ENCODE results near the gene VWA3B. TPM values are rescaled to one million over a fixed set of nuclear protein-coding genes. Genes with fewer than 3 reads are reported as not detected.
"Not testable (repeated sequence)": the region's sequence is repeated elsewhere in the genome, so short reads cannot be mapped to it uniquely, and the experiment has no call there.

Gene VWA3B
- total RNA-seq, 4 donors from 2014 or later: not detected

GRCh38 chr2:98315957-98316356 is 229.0 kb downstream of the VWA3B start:
- H3K27me3 ChIP-seq: peaks cover 0 to 7% (median 0%) of the 10 kb centered on the region in 4 donors
- H3K4me3 ChIP-seq: no peak overlapping the region
- WGBS, 2 donors: 72 to 89% methylated on average over 2 of the region's 2 CpGs
- intact Hi-C loops (cut with DNase I): no loop called here
- no peaks in the 10 kb centered on the region for H3K36me3 ChIP-seq
- no peak for DNase-seq
- H3K27ac ChIP-seq: no peak overlapping the region
- H3K4me1 ChIP-seq: no peaks in the 10 kb centered on the region
- TF ChIP-seq CTCF (IDR thresholded peaks at IDR 0.05) (no peak), POLR2A (IDR thresholded peaks at IDR 0.05) (no peak)
- H3K9me3 ChIP-seq: peaks cover 0 to 15% (median 12%) of the 10 kb centered on the region in 3 donors

GRCh38 chr2:98317214-98317613 is 230.2 kb downstream of the VWA3B start:
- Histone ChIP-seq H3K36me3 (no peaks in the 10 kb centered on the region), H3K4me1 (no peaks in the 10 kb centered on the region), H3K9me3 (peaks cover 0 to 27% (median 16%) of the 10 kb centered on the region in 3 donors), H3K4me3 (no peak overlapping the region), H3K27ac (no peak overlapping the region), H3K27me3 (peaks cover 0 to 7% (median 0%) of the 10 kb centered on the region in 4 donors)
- intact Hi-C loops (cut with DNase I): no loop called here
- 29 to 38% methylated on average over 3 of the region's 3 CpGs for WGBS, 2 donors
- no peak for TF ChIP-seq POLR2A (IDR thresholded peaks at IDR 0.05)
- no peak for DNase-seq

GRCh38 chr2:98320171-98320570 is 233.2 kb downstream of the VWA3B start:
- H3K9me3 ChIP-seq: peaks cover 0 to 32% (median 16%) of the 10 kb centered on the region in 3 donors
- H3K4me3 ChIP-seq; H3K36me3 ChIP-seq; H3K27me3 ChIP-seq; H3K4me1 ChIP-seq; DNase-seq; intact Hi-C loops (cut with DNase I); H3K27ac ChIP-seq: not testable (repeated sequence)
- WGBS, 2 donors: 89% methylated on average over 3 of the region's 3 CpGs

GRCh38 chr2:98324181-98324580 is 237.2 kb downstream of the VWA3B start:
- no peak for DNase-seq
- H3K27ac ChIP-seq: no peak overlapping the region
- H3K36me3 ChIP-seq: no peaks in the 10 kb centered on the region
- no peak overlapping the region for H3K4me3 ChIP-seq
- peaks cover 0 to 5% (median 0%) of the 10 kb centered on the region in 4 donors for H3K27me3 ChIP-seq
- 29 to 44% methylated on average over 2 of the region's 2 CpGs for WGBS, 2 donors
- H3K9me3 ChIP-seq: peaks cover 0 to 32% (median 16%) of the 10 kb centered on the region in 3 donors
- intact Hi-C loops (cut with DNase I): no loop called here
- TF ChIP-seq POLR2A (IDR thresholded peaks at IDR 0.05) (no peak), CTCF (IDR thresholded peaks at IDR 0.05) (no peak)
- H3K4me1 ChIP-seq: no peaks in the 10 kb centered on the region

GRCh38 chr2:98327776-98328175 is 240.8 kb downstream of the VWA3B start:
- peaks cover 0 to 6% (median 0%) of the 10 kb centered on the region in 4 donors for H3K27me3 ChIP-seq
- no peak for DNase-seq
- peaks cover 0 to under 1% (median 0%) of the 10 kb centered on the region in 3 donors for H3K9me3 ChIP-seq
- no peak overlapping the region for H3K27ac ChIP-seq
- intact Hi-C loops (cut with DNase I): no loop called here
- H3K36me3 ChIP-seq: no peaks in the 10 kb centered on the region
- WGBS, 2 donors: 90 to 98% methylated on average over 4 of the region's 4 CpGs
- no peaks in the 10 kb centered on the region for H3K4me1 ChIP-seq
- H3K4me3 ChIP-seq: no peak overlapping the region
- TF ChIP-seq CTCF (IDR thresholded peaks at IDR 0.05) (no peak), POLR2A (IDR thresholded peaks at IDR 0.05) (no peak)

- Histone ChIP-seq H3K36me3 (no peaks in the 10 kb centered on the region), H3K4me3 (no peak overlapping the region), H3K27ac (no peak overlapping the region), H3K27me3 (peaks cover 0 to 15% (median 0%) of the 10 kb centered on the region in 4 donors), H3K9me3 (no peaks in the 10 kb centered on the region), H3K4me1 (no peaks in the 10 kb centered on the region)
- 78 to 87% methylated on average over 4 of the region's 4 CpGs for WGBS, 2 donors
- TF ChIP-seq POLR2A (IDR thresholded peaks at IDR 0.05) (no peak), CTCF (IDR thresholded peaks at IDR 0.05) (no peak)
- DNase-seq: no peak
- intact Hi-C loops (cut with DNase I): no loop called here
Measured at GRCh38 chr2:98329549-98329948, 242.6 kb downstream of the VWA3B start.

Measured in esophagus squamous epithelium (tissue), 5 donors.